ENCODE measurements around the gene AP3B1. TPM values are rescaled to one million over a fixed set of nuclear protein-coding genes. Genes with fewer than 3 reads are reported as not detected.
"Not testable (repeated sequence)": the region's sequence is repeated elsewhere in the genome, so short reads cannot be mapped to it uniquely, and the experiment has no call there.

AP3B1 gene
- polyA plus RNA-seq, 1 donor: 76.2 TPM

GRCh38 chr5:78065663-78066062 lies 228.8 kb downstream of the AP3B1 start:
- no peak for DNase-seq

- no peak for DNase-seq
These were observed 229.5 kb downstream of the AP3B1 start for GRCh38 chr5:78064941-78065472.

- no peak for DNase-seq
These were observed 231.0 kb downstream of the AP3B1 start for GRCh38 chr5:78063495-78063894.

GRCh38 chr5:78062645-78063044 lies 231.9 kb downstream of the AP3B1 start:
- DNase-seq: no peak

GRCh38 chr5:78060421-78060820 lies 234.1 kb downstream of the AP3B1 start:
- DNase-seq: no peak

- no peak for DNase-seq
These were observed 235.9 kb downstream of the AP3B1 start for GRCh38 chr5:78058625-78059024.

- no peak for DNase-seq
These were observed 237.5 kb downstream of the AP3B1 start for GRCh38 chr5:78056901-78057514.

- DNase-seq: no peak
These were observed 238.4 kb downstream of the AP3B1 start for GRCh38 chr5:78056053-78056452.

- DNase-seq: no peak
These were observed 243.6 kb downstream of the AP3B1 start for GRCh38 chr5:78050888-78051287.

GRCh38 chr5:78046823-78047222 lies 247.7 kb downstream of the AP3B1 start:
- DNase-seq: not testable (repeated sequence)

- DNase-seq: no peak
These were observed 248.5 kb downstream of the AP3B1 start for GRCh38 chr5:78046006-78046405.

GRCh38 chr5:78041805-78042204 lies 252.7 kb downstream of the AP3B1 start:
- DNase-seq: no peak

- no peak for DNase-seq
These were observed 269.0 kb downstream of the AP3B1 start for GRCh38 chr5:78025540-78025939.

GRCh38 chr5:78019744-78020143 lies 274.8 kb downstream of the AP3B1 start:
- DNase-seq: no peak

- DNase-seq: no peak
These were observed 277.5 kb downstream of the AP3B1 start for GRCh38 chr5:78016863-78017529.

GRCh38 chr5:78009937-78010527 lies 284.5 kb downstream of the AP3B1 start:
- DNase-seq: no peak

- peak; percentile 35 for DNase-seq
These were observed 286.0 kb downstream of the AP3B1 start for GRCh38 chr5:78008356-78008967.

- no peak for DNase-seq
These were observed 287.3 kb downstream of the AP3B1 start for GRCh38 chr5:78007233-78007632.

- no peak for DNase-seq
These were observed 288.0 kb downstream of the AP3B1 start for GRCh38 chr5:78006449-78006848.

GRCh38 chr5:78005021-78005785 lies 289.3 kb downstream of the AP3B1 start:
- DNase-seq: no peak

GRCh38 chr5:78004559-78004958 lies 289.9 kb downstream of the AP3B1 start:
- DNase-seq: no peak

- DNase-seq: no peak
These were observed 290.6 kb downstream of the AP3B1 start for GRCh38 chr5:78003919-78004318.
